IPS-15b (cell line): ENCODE data around the gene SMC1A.

Source experiments
- H3K27me3 ChIP-seq: one replicate; pipeline ENCODE4 v1.6.1; 2013; ENCODE audit warnings: low read length; ENCODE audit not compliant: control insufficient read depth, insufficient read depth
- H3K36me3 ChIP-seq: one replicate; pipeline ENCODE4 v1.6.1; 2013; ENCODE audit warnings: low read length; ENCODE audit not compliant: control insufficient read depth, insufficient read depth
- H3K4me1 ChIP-seq: one replicate; pipeline ENCODE4 v1.6.1; 2013; ENCODE audit warnings: mild to moderate bottlenecking, low read length; ENCODE audit not compliant: control insufficient read depth, insufficient read depth
- H3K4me3 ChIP-seq: one replicate; pipeline ENCODE4 v1.5.1; 2013; ENCODE audit warnings: low read depth, low read length
- H3K9ac ChIP-seq: one replicate; pipeline ENCODE4 v1.6.1; 2013; ENCODE audit warnings: low read depth, mild to moderate bottlenecking, low read length
- H3K9me3 ChIP-seq: one replicate; pipeline ENCODE4 v1.6.1; 2013; ENCODE audit warnings: mild to moderate bottlenecking, low read length; ENCODE audit not compliant: control insufficient read depth, insufficient read depth

The SMC1A gene

DNA sequence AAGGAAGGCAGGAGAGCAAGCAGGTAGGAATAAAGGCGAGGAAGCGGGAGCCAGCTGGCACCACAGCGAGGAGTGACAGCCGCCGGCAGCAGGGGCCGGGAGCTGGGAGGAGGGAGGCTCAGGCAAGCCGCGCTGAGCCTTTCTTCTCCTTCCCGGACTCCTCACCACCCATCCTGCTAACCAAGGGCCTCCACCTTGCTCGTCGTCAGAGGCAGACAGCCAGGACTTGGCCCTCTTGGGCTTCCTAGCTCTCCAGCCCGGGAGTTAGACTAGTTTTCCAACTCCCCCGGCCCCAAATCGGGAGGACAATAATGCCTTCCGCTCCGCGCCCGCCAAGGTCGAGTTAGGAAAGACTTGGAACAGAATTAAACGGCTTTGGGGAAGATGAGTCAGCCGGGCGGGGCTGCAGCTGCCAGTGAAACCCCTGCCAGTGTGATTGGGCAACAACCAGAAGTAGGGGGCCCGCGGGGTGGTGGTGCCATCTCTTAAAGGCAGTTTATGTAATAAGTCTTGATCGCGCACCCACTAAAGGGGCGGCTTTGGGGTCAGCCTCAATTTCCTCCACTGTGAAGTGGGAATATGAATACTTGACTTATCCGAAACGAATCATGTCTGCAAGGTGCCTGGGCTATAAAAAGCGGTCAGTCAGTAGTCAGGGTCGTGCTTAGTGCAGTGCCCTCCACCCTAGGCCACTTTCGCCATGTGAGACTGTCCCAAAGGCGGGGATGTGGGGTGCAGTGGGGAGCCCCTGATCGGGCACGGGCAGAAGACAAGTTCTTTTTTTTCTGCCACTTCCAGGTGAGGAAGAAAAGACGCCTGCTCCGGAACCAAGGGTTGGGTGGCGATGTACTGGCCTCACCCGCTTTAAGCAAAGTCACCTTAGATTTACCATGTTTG, 18.4 kb upstream of the SMC1A start:
- peak overlapping the region; percentile 53 for H3K4me3 ChIP-seq
- no peaks in the 10 kb centered on the region for H3K4me1 ChIP-seq
- H3K27me3 ChIP-seq, result peaks cover 17% of the 10 kb centered on the region
- no peaks in the 10 kb centered on the region for H3K36me3 ChIP-seq
- no peaks in the 10 kb centered on the region for H3K9me3 ChIP-seq
- H3K9ac ChIP-seq, result no peak overlapping the region

DNA sequence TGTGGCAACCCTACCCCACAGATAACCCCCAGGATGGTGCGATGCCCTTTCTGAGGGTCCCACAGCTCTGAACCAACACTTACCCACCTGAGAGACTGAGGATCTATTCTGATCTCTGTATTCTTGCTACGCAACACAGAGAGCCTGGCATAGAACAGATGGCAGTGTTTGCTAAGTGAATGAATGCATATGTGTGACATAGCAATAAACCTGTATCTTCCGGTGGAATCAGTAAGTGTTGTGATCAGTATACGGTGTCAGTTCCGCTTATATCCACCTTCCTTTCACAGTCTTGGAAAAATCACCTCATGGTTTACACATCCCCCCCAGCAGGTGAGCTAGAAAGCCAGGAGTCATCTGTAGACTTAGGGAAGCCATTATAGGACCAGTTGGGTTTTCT, 17.6 kb upstream of the SMC1A start:
- H3K4me3 ChIP-seq, result peak overlapping the region; percentile 53
- H3K27me3 ChIP-seq, result peaks cover 17% of the 10 kb centered on the region
- no peaks in the 10 kb centered on the region for H3K9me3 ChIP-seq
- no peaks in the 10 kb centered on the region for H3K36me3 ChIP-seq
- no peaks in the 10 kb centered on the region for H3K4me1 ChIP-seq
- no peak overlapping the region for H3K9ac ChIP-seq

DNA sequence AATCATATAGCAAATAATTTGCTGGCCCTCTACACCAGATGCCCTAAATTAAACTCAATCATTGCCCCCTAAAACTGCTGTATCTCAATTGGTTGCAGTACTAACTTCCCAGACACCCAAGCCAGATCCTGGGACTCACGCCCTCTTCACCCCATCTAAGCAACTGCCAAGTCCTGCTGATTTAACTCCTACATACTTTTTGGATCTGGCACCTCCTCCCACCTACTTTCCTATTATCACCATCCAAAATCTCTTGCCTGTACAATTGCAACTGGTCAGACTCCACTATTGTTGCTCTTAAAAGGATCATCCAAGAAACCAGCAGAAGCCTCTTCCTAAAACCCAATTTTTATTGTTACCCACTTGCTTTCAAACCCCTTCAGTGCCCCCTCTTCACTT, 16.4 kb upstream of the SMC1A start:
- H3K36me3 ChIP-seq, result no peaks in the 10 kb centered on the region
- no peak overlapping the region for H3K4me3 ChIP-seq
- no peak overlapping the region for H3K9ac ChIP-seq
- peaks cover 5% of the 10 kb centered on the region for H3K4me1 ChIP-seq
- H3K9me3 ChIP-seq, result no peaks in the 10 kb centered on the region
- peaks cover 17% of the 10 kb centered on the region for H3K27me3 ChIP-seq

DNA sequence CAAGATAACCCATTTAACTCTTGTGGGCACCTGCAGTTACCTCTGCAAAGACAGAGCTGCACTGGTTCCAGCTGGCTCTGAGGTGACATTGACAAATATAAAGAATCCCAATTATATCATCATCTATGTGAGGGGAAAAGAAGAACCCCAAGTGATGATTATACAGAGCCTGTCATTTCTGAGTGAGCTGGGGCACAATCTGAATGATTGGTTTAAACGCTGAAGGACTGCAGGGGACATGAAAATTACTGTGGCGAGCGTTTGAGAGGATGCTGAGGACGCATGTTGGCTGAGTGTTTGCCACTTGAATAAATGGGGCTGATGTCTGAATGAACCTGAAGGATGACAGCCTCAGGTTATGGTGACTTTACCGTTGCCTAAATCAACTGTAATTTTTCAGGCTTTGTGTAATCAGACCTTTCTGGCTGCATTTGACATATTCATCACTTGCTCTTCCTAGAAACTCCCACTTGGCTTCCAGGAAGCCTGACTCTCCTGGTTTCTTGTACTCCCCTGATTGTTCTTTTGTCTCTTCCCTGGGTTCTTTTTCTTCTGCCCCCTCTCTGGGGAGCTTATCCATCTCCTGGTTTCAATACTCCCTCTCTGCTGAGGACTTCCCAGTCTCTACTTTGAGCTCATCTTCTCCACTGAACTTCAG, 15.8 kb upstream of the SMC1A start:
- H3K4me1 ChIP-seq, result peaks cover 5% of the 10 kb centered on the region
- no peak overlapping the region for H3K4me3 ChIP-seq
- H3K36me3 ChIP-seq, result no peaks in the 10 kb centered on the region
- no peaks in the 10 kb centered on the region for H3K9me3 ChIP-seq
- H3K27me3 ChIP-seq, result peaks cover 17% of the 10 kb centered on the region
- H3K9ac ChIP-seq, result no peak overlapping the region

DNA sequence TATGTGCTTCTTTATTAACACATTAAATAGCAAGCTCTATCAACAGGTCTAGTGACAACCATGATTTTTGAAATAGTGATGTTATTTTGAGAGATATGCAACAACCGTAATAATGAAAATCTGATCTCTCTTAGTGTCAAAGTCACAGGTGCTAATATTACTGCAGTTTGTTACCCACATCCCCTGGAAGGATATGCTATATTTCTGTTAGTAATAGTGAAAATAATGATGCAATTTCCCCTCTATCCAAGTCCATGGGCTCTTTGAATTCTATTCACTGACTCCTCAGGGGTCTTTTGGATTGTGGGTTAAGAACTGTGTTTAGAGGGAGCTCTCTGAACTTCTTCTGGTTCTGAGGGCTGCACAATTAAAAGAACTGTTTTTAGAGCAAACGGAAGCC, 14.8 kb upstream of the SMC1A start:
- Histone ChIP-seq H3K27me3 (peaks cover 17% of the 10 kb centered on the region), H3K9ac (no peak overlapping the region), H3K4me3 (no peak overlapping the region), H3K4me1 (peaks cover 5% of the 10 kb centered on the region), H3K9me3 (no peaks in the 10 kb centered on the region), H3K36me3 (no peaks in the 10 kb centered on the region)

DNA sequence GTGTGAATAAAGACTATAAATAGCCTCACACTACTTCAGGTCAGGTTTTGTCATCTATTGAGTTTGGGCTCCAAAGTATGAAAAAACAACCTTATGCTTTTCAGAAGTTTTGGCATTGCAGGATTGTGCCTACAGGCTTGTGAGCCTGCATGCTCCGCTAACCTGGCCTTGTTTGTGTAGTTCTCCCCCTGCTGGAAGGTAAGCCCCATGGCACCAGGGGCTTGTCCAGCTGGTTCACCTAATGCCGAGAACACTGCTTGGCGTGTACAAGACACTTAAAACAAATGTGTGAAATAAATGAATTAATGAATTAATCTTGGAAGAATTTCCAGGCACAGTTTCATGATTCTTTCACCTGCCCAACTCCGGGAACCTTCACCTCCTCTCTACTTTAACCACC, 13.5 kb upstream of the SMC1A start:
- Histone ChIP-seq H3K9me3 (no peaks in the 10 kb centered on the region), H3K36me3 (peaks cover 5% of the 10 kb centered on the region), H3K4me1 (peaks cover 5% of the 10 kb centered on the region), H3K4me3 (no peak overlapping the region), H3K27me3 (peaks cover 14% of the 10 kb centered on the region), H3K9ac (no peak overlapping the region)

DNA sequence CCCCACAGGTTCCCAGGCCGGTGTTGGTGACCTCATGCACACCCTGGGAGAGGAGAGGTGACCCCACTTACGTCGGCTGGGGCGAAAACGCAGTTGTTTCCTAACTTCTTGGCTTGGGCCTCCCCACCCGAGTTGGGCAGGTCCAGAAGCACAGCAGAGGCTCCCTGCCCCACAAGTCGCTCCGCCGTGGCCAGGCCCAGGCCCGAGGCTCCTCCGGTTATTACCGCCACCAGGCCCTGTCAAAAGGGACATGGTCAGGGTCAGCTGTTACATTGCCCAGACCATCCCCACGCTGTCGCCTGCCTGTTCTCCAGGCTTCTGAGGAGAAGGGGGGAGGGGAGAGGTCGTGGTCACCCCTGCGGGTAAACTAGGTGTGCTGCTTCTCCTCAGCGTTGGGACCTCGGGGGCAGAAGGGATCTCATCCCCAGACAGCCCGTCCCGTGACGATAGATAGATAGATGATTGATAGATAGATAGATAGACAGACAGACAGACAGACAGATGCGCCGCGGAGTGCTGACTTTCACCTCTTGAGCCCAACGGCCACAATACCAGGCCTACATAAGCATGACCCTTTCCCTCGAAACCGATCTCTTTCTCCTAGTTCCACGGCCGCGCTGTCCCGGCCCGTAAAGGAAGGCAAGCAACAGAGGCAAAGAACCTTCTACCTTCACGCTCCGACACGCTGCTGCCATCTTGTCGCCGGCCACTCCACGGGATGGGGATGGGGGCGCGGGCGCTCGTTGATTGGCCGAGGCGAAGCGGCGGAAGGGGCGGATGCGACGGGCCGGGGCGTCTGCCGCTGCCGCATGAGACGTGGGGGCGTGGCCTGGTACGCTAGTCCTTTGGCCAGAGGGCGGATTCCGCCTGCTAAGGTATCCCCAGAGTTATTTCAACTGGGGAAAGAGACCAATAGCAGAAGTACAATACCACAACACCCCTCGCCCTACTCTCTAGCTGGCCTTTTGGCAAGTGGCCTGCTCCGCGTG, 11.5 kb upstream of the SMC1A start, which contains the start of gene HSD17B10:
Gene HSD17B10, minus strand, starts transcription at position 720 of the 989 bp plus-strand sequence. Its CDS starts 25 bp downstream, at position 695.
- Histone ChIP-seq H3K9me3 (no peaks in the 10 kb centered on the region), H3K4me3 (peak within 1 kb of the TSS; percentile 90), H3K9ac (peak within 1 kb of the TSS; percentile 47), H3K27me3 (peaks cover 3% of the 10 kb centered on the region), H3K36me3 (peaks cover 8% of the 10 kb centered on the region), H3K4me1 (peaks cover 5% of the 10 kb centered on the region)

DNA sequence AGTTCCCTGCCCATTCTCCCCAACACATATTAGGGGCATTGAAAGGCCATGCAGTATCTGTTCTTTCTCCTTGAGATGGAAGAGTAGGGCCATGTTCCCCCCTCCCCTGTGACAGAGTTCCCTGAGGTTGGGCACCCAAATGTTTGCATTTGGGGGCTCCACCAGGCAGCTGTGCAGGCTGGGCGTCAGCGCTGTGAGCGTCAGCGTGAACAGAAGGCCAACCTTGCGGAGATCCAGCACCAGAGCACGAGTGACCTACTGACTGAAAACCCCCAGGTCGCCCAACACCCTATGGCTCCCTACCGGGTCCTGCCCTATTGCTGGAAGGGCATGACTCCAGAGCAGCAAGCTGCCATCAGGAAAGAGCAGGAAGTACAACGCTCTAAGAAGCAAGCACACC, 7.8 kb upstream of the SMC1A start:
- H3K9ac ChIP-seq, result no peak overlapping the region

DNA sequence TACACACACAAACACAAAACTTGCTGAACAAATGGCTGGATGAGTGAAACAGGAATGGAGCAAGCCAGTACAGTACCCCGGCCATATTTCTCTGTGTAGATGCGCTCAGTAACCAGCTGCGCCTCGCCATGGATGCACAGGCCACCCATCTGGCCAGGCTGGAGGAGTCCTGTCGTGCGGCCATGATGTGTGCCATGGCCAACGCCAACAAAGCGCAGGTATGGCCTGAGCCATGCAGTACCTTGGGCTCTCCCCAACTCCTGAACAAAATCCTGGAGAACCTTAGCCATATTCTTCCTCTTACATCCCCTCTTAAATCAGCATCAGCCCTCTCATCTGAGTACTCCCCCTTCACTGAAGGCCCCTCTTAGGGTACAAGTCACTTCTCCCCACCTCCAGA, 7.3 kb upstream of the SMC1A start:
- no peak overlapping the region for H3K9ac ChIP-seq
- H3K9me3 ChIP-seq, result no peaks in the 10 kb centered on the region
- H3K27me3 ChIP-seq, result no peaks in the 10 kb centered on the region
- H3K36me3 ChIP-seq, result peaks cover 10% of the 10 kb centered on the region
- no peak overlapping the region for H3K4me3 ChIP-seq
- peaks cover 3% of the 10 kb centered on the region for H3K4me1 ChIP-seq

More for the DNA sequence above, 7.8 kb upstream of the SMC1A start:
- peaks cover 10% of the 10 kb centered on the region for H3K36me3 ChIP-seq
- H3K4me1 ChIP-seq, result peaks cover 5% of the 10 kb centered on the region
- no peaks in the 10 kb centered on the region for H3K27me3 ChIP-seq
- no peaks in the 10 kb centered on the region for H3K9me3 ChIP-seq
- H3K4me3 ChIP-seq, result no peak overlapping the region

DNA sequence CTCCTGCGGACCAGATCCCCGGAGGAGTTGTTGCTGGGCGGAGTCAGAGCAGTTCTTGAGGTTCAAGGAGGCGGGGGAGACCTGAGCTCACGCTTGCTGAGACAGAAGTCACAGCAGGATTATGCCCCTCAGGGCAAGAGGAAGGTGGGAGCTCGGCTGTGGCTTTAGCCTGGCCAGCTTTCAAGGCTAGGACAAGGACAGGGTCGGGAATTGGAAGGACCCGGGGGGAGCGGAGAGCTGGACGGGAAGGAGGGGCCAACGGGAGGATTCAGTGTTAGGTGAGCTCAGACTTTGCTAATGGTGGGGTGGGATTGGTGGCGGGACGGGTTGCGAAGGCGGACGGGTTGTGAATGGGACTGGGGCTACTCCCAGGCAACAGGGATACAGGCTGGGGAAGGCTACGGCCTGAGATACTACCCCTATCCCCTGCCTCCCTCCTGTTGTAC, 430 bp upstream of the SMC1A start, which contains the start of gene RIBC1:
Gene RIBC1, plus strand, starts transcription at position 13 of the 446 bp plus-strand sequence. CDS start 3,404 bp downstream, outside the sequence.
- H3K9ac ChIP-seq, result peak within 1 kb of the TSS; percentile 94
- H3K9me3 ChIP-seq, result no peaks in the 10 kb centered on the region
- no peaks in the 10 kb centered on the region for H3K27me3 ChIP-seq
- peaks cover 3% of the 10 kb centered on the region for H3K36me3 ChIP-seq
- H3K4me1 ChIP-seq, result peaks cover 7% of the 10 kb centered on the region
- peak within 1 kb of the TSS; percentile 80 for H3K4me3 ChIP-seq

DNA sequence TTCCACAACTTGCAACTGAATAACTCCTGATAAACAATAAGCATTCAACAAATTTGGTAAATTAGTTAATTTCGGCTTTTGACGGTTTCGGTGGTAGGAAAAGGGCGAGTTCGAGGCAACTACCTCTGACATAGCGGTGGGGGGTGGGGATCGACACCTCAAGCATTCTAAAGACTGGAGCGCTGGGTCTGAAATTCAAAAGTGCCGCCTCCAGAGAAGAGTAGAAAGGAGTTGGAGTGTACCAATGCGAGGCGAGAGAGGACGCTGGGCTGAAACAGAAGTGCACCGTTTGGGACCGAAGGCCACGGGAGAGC, 725 bp downstream of the SMC1A start:
- Histone ChIP-seq H3K4me1 (peaks cover 7% of the 10 kb centered on the region), H3K36me3 (peaks cover 3% of the 10 kb centered on the region), H3K9ac (peak overlapping the region; percentile 94), H3K27me3 (no peaks in the 10 kb centered on the region), H3K4me3 (peak overlapping the region; percentile 80), H3K9me3 (no peaks in the 10 kb centered on the region)
